HG03060 (cell line): ENCODE measurements around the gene SIM2.

ENCODE experiments used
- ATAC-seq: cut with Tn5 transposase; IDR thresholded peaks from one replicate; pipeline ENCODE4 v1.9.1; 2021; ENCODE audit warnings: low read depth, moderate number of reproducible peaks; ENCODE audit not compliant: unreplicated experiment

SIM2 gene

DNA sequence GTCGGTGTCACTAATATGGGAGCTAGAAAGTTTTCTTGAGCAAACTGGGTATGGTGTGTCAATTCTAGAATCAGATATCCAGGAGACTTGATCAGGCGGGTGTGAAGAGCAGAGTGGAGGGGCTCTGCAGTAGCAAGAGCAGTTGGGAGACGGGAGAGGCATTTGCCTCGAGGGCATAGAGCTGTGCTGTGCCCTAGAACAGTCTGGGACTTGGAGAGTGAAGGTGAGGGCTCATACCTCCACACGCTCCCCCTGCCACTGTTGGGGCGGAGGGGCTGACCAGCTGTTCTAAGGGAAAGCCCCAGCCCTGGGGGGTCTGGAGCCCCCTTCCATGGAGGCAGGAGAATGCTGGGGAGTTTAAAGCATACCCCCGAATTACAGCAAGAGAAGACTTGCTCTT lies 33.8 kb downstream of the SIM2 start:
- ATAC-seq: no peak

- ATAC-seq: no peak
Measured at GRCh38 chr21:36733857-36734256, 34.9 kb downstream of the SIM2 start.

DNA sequence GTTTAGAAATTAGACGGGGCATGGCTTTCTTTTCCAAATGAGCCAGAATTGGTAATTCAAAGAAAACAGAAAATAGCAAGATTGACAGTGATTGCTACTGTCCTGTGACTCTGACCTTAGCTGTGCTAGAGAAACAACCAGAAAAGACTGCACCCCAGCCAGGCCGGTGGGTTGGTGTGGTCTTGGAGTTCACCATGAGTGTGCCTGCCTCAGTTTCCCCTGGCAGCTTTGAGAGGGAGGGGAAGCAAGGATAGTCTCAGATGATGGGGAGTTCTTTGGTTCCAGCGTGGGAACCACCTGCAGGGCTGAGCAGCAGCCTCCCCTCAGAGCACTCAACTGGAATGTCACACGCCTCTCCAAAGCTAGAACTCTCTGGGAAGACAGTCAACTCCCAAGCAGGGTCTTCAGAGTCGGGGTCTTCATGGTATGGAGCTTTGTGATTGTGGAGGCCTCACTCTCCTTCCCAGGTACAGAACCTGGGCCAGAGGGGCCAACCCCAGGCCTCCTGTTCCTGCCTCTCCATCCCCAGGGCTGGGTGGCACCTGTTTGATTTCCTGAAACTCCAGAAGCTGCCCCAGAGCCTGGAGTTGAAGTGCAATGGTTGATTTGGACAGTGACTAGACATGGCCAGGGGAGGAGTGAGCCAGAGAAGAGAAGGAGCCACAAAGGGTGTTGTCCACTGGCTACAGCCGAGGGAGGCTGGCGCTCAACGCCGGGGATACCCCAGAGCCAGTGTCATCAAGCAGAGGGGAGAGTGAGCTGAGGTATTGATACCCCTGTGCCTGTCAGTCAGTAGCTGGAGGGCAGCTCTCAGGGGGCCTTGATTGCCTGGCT lies 35.7 kb downstream of the SIM2 start:
- no peak for ATAC-seq

GRCh38 chr21:36735201-36735515 lies 36.2 kb downstream of the SIM2 start:
- ATAC-seq: no peak

GRCh38 chr21:36735724-36736320 lies 36.9 kb downstream of the SIM2 start:
- no peak for ATAC-seq

DNA sequence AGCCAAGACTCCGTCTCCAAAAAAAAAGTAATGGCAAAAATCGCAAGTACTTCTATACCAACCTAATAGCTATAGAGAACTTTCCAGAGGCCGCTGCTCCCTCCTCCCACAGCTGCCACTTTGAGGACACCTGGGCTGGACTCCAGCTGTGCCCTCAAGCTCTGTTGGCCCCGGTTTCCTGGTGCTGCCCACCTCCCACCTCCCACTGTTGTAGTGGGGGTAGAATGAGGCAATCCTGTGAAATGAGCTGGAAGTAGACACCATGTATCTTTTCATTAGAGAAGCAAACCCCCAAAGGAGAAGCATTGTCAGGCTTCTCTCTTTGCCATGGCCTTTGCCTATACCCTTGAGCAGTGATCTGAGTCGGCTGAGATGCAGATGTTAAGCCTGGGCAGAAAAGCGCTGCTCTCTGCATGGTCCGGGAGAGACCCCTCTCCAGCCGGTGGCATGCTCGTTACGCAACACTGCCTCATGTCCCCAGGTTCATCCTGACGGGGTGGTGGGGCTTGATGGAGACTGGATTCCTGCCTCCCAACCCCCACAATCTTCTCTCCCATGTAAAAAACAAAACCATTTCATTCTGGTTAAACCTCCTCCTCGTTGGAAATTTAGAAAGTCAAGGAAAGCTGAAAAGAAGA lies 39.7 kb downstream of the SIM2 start:
- ATAC-seq: no peak

DNA sequence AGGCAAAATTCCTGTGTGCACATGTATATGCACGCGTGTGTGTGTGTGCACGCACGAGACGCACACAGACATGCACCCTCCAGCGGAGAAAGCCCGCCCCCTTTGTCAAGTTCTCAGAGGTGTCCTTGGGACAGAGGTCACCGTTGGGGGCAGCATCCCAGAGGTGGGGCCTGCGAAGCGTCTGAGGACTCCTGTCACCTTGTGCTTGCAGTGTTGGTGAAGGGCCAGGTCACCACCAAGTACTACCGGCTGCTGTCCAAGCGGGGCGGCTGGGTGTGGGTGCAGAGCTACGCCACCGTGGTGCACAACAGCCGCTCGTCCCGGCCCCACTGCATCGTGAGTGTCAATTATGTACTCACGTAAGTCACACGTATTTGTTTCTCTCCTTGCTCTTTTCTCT lies 42.6 kb downstream of the SIM2 start:
- no peak for ATAC-seq

- no peak for ATAC-seq
Measured at GRCh38 chr21:36743008-36743407, 44.1 kb downstream of the SIM2 start.

- no peak for ATAC-seq
Measured at GRCh38 chr21:36743446-36743845, 44.5 kb downstream of the SIM2 start.

- ATAC-seq: no peak
Measured at GRCh38 chr21:36744190-36744559, 45.3 kb downstream of the SIM2 start.

DNA sequence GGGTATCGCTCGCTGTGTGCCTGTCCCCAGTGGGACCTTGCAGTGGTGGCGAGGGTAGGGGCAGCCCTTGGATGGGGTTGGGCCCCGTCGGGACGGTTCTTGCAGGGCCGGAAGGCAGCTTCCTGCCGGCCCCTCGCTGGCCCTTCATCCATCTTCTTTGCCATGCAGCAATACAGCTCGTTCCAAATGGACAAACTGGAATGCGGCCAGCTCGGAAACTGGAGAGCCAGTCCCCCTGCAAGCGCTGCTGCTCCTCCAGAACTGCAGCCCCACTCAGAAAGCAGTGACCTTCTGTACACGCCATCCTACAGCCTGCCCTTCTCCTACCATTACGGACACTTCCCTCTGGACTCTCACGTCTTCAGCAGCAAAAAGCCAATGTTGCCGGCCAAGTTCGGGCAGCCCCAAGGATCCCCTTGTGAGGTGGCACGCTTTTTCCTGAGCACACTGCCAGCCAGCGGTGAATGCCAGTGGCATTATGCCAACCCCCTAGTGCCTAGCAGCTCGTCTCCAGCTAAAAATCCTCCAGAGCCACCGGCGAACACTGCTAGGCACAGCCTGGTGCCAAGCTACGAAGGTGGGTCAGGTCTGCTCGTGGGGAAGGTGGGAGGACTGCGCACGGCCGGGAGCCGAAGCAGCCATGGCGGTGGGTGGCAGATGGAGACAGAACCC lies 45.8 kb downstream of the SIM2 start:
- no peak for ATAC-seq

DNA sequence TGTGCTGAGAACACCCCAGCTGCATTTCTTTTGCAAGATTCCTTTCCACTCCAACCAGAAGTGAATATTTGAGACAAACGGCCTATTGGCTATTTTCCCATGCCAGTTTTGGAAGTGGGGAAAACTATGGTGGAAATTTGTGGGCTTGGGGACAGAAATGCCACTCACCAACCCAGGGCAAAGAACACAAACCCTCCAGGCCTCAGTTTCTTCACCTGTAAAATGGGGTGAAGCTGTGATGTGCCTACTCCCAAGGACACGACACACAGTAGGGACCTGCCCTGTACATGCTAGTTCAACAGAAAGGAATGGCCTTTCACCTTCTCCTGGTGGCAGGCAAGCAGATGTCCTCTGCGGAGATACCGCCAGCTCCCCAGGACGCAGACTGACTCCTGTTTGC lies 46.5 kb downstream of the SIM2 start:
- ATAC-seq: no peak

DNA sequence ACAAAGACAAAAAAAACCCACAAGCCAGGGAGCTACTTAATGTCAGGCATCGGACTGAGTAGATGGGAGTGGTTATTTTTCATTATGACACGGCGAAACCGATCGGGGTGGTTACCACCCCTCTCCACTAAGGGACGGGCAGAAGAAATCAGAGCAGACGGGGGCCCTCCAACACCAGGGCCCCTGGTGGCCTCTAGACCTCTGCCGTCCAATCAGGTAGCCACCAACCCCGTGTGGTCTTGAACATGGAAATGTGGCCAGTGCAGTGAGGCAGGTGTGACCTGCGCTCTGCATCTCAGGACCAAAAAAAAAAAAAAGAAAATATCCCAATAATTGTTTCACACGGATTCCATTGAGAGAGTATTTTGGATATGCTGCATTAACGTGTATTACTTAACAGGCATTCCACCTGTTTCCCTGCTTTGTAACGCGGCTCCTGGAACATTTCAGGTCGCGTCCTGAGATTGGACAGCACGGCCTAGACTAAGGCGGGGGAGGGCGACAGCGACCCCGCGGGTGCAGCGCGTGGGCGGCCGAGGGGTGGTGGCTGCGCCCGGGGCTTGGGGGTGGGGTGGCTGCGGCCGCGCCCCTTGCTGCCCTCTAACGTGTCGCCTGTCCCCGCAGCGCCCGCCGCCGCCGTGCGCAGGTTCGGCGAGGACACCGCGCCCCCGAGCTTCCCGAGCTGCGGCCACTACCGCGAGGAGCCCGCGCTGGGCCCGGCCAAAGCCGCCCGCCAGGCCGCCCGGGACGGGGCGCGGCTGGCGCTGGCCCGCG lies 48.3 kb downstream of the SIM2 start:
- ATAC-seq: no peak

DNA sequence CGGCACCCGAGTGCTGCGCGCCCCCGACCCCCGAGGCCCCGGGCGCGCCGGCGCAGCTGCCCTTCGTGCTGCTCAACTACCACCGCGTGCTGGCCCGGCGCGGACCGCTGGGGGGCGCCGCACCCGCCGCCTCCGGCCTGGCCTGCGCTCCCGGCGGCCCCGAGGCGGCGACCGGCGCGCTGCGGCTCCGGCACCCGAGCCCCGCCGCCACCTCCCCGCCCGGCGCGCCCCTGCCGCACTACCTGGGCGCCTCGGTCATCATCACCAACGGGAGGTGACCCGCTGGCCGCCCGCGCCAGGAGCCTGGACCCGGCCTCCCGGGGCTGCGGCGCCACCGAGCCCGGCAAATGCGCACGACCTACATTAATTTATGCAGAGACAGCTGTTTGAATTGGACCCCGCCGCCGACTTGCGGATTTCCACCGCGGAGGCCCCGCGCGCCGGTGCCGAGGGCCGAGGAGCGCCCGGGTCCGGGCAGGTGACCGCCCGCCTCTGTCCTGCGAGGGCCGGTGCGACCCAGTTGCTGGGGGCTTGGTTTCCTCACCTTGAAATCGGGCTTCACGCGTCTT lies 49.0 kb downstream of the SIM2 start:
- ATAC-seq: no peak

GRCh38 chr21:36749935-36750575 lies 51.1 kb downstream of the SIM2 start:
- no peak for ATAC-seq

- ATAC-seq: no peak
Measured at GRCh38 chr21:36750576-36750959, 51.7 kb downstream of the SIM2 start.

DNA sequence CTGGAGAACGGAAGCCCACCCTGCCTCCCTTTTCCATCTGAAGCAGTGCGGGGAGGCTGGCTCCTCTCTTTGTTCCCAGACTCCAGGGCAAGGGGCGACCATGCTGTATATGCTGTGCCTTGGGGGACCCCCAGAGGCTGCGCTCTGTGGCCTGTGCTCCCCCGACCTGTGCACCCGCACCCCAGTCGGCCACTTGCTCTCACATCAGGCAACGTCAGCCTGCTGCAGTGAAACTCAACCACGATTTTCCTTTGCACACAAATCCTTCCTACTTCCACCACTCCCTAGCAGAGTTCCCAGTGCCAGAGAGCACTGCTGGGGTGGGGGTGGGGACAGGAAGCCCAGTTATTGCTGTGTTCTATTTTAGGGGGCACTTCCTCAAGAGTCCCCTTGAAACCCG lies 52.5 kb downstream of the SIM2 start:
- ATAC-seq: no peak

- ATAC-seq: no peak
Measured at GRCh38 chr21:36753556-36753955, 54.6 kb downstream of the SIM2 start.

DNA sequence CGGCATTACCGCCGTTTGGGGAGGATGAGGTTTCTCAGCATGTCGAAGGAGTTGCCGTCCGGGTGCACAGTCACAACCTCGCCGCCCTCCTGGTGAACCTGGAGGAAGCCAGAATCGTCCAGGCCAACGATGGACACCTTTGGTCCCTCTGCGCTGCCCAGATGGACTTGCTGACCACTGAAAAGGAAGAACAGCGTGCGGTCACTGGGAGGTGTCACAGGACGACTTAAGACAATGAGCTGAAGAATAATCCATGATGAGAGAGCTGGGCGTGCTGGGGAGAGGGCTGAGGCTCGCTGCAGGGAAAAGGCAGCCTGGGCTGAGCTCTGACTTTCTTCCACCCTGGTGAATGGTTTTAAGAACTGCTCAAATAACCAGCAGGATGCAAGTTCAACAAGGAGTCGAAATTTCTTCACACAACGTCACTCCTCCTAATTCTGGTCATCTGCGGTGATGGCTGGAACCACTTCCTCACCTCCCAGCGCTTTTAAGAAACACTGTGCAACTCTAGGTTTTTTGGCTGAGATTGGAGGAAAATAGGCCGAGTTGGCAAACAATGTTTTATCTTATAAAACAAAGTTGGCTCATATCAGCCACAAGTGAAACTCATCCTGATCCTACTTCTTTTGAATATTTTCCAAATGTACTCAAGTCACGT lies 55.5 kb downstream of the SIM2 start:
- ATAC-seq: no peak
